ENCODE results near the gene BCAP31.

DNA sequence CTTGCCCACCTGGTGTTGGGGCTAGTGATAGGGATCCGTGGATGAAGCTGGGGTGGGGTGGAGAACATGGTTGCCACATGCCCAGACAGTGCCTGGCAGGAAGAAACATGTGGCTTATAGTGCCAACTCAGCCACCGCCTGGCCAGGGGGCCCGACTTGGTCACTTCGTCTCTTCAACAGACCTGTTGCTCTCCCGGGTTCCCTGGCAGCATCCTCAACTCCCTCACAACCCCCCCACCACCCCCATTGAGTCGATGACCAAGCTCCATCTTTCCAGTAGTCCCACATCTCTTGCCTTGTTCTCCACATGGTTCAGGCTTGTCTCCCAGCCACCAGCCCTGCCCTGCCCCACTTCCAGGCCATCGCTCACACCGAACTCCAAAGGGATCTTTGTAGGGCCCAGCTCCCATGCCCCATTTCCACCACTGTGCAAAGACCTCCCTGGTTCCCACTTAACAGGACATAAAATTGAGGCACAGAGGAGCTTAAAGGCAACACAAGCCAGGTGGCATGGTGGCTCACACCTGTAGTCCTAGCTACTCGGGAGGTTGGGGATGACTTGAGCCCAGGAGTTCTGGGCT is 58.4 kb downstream of the BCAP31 start:
- TF ChIP-seq MTA3 (CRISPR knock-in tag; IDR thresholded peaks at IDR 0.05) (no peak), ZNF274 (CRISPR knock-in tag; IDR thresholded peaks at IDR 0.05) (no peak), GPN1 (CRISPR knock-in tag; IDR thresholded peaks at IDR 0.05; ENCODE audit: borderline replicate concordance) (no peak), ATF4 (CRISPR knock-in tag; IDR thresholded peaks at IDR 0.05) (no peak), KDM1A (CRISPR knock-in tag; IDR thresholded peaks at IDR 0.05) (no peak)

Measured in HepG2 (cell line).